ENCODE results near the gene CASQ2. TPM values are rescaled to one million over a fixed set of nuclear protein-coding genes. Genes with fewer than 3 reads are reported as not detected.

Gene CASQ2
- total RNA-seq, 1 donor from 2014 or later = 0.11 TPM

DNA sequence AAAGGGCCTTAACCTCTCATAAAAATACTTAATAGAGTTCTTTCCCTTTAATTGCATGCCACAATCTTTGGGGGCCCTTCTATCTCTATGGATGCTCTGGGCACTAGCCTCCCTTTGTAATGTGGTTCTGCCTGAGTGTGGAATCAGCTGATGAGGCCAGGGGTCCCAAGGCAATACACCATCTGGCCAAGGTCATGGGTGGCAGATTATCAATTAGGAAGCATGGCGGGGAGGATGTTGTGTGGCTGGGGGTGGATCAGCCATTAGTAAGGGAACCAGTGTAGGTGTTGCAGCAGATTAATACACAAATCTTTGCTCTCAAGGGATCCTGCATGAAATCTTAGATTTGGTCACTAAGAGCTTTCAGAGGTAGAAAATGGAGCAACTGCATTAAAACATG is 37.1 kb upstream of the CASQ2 start:
- H3K4me2 ChIP-seq (ENCODE audit: low read length) = no peak overlapping the region
- no peak overlapping the region for H3K4me3 Mint-ChIP-seq (ENCODE audit: unreplicated experiment)
- H2AFZ ChIP-seq (ENCODE audit: low read depth, low read length) = no peak overlapping the region
- no peak for TF ChIP-seq EZH2 (IDR thresholded peaks at IDR 0.05; ENCODE audit: insufficient read depth, low read length)
- TF ChIP-seq, protein P1, sequence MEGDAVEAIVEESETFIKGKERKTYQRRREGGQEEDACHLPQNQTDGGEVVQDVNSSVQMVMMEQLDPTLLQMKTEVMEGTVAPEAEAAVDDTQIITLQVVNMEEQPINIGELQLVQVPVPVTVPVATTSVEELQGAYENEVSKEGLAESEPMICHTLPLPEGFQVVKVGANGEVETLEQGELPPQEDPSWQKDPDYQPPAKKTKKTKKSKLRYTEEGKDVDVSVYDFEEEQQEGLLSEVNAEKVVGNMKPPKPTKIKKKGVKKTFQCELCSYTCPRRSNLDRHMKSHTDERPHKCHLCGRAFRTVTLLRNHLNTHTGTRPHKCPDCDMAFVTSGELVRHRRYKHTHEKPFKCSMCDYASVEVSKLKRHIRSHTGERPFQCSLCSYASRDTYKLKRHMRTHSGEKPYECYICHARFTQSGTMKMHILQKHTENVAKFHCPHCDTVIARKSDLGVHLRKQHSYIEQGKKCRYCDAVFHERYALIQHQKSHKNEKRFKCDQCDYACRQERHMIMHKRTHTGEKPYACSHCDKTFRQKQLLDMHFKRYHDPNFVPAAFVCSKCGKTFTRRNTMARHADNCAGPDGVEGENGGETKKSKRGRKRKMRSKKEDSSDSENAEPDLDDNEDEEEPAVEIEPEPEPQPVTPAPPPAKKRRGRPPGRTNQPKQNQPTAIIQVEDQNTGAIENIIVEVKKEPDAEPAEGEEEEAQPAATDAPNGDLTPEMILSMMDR (IDR thresholded peaks at IDR 0.05; ENCODE audit: insufficient read depth, low read depth, low read length) = no peak
- no peaks in the 10 kb centered on the region for H3K36me3 Mint-ChIP-seq (ENCODE audit: low read depth, unreplicated experiment)
- H3K27me3 Mint-ChIP-seq (ENCODE audit: low read depth, unreplicated experiment) = no peaks in the 10 kb centered on the region
- H3K9me3 ChIP-seq (ENCODE audit: insufficient read depth, low read depth, low read length) = no peaks in the 10 kb centered on the region
- DNase-seq (ENCODE audit: low read depth) (no peak), FAIRE-seq (no peak)
- H3K4me3 ChIP-seq (ENCODE audit: insufficient read depth, low read depth, low read length) = no peak overlapping the region
- no peaks in the 10 kb centered on the region for H4K20me1 ChIP-seq (ENCODE audit: insufficient read depth, low read length)
- no peak overlapping the region for H3K27ac ChIP-seq (ENCODE audit: low read depth, low read length)
- H3K4me1 Mint-ChIP-seq (ENCODE audit: low read depth, unreplicated experiment) = no peaks in the 10 kb centered on the region
- H3K9me3 Mint-ChIP-seq (ENCODE audit: unreplicated experiment) = no peaks in the 10 kb centered on the region
- no peaks in the 10 kb centered on the region for H3K36me3 ChIP-seq (ENCODE audit: insufficient read depth, low read length)
- H3K27me3 ChIP-seq (ENCODE audit: insufficient read depth, low read length) = peaks cover 3% of the 10 kb centered on the region
- no peaks in the 10 kb centered on the region for H3K4me1 ChIP-seq (ENCODE audit: insufficient read depth, low read length)
- no peak overlapping the region for H3K27ac Mint-ChIP-seq (ENCODE audit: unreplicated experiment)
- no peaks in the 10 kb centered on the region for H3K79me2 ChIP-seq (ENCODE audit: insufficient read depth, low read length)
- no peak overlapping the region for H3K9ac ChIP-seq (ENCODE audit: low read length)

DNA sequence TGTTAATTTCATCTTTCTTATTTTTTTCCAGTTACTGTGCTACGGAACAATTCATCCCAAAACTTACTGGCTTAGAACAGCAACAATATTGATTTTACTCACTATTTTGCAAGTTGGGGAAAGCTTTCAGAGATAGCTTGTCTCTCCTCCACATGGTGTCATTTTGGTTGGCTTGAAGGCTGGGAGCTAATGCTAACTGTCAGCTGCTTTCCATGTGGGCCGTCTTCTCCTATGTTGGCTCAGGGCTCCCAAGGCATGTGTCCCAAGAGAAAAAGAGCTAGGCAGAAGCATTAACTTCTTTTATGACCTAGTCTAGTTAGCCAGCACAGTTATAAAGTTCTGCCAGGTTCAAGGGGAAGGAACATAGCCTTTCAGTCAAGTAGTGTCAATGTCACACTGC is 33.9 kb upstream of the CASQ2 start:
- no peaks in the 10 kb centered on the region for H4K20me1 ChIP-seq (ENCODE audit: insufficient read depth, low read length)
- Mint-ChIP-seq H3K9me3 (ENCODE audit: unreplicated experiment) (no peaks in the 10 kb centered on the region), H3K27me3 (ENCODE audit: low read depth, unreplicated experiment) (no peaks in the 10 kb centered on the region), H3K4me3 (ENCODE audit: unreplicated experiment) (no peak overlapping the region), H3K27ac (ENCODE audit: unreplicated experiment) (no peak overlapping the region), H3K36me3 (ENCODE audit: low read depth, unreplicated experiment) (no peaks in the 10 kb centered on the region), H3K4me1 (ENCODE audit: low read depth, unreplicated experiment) (no peaks in the 10 kb centered on the region)
- no peak overlapping the region for H3K27ac ChIP-seq (ENCODE audit: low read depth, low read length)
- H2AFZ ChIP-seq (ENCODE audit: low read depth, low read length) = no peak overlapping the region
- no peaks in the 10 kb centered on the region for H3K4me1 ChIP-seq (ENCODE audit: insufficient read depth, low read length)
- TF ChIP-seq, protein P1 (IDR thresholded peaks at IDR 0.05; ENCODE audit: insufficient read depth, low read depth, low read length) = no peak
- no peak for TF ChIP-seq EZH2 (IDR thresholded peaks at IDR 0.05; ENCODE audit: insufficient read depth, low read length)
- no peaks in the 10 kb centered on the region for H3K36me3 ChIP-seq (ENCODE audit: insufficient read depth, low read length)
- DNase-seq (ENCODE audit: low read depth) (no peak), FAIRE-seq (no peak)
- H3K9me3 ChIP-seq (ENCODE audit: insufficient read depth, low read depth, low read length) = no peaks in the 10 kb centered on the region
- H3K4me2 ChIP-seq (ENCODE audit: low read length) = no peak overlapping the region
- no peak overlapping the region for H3K4me3 ChIP-seq (ENCODE audit: insufficient read depth, low read depth, low read length)
- H3K9ac ChIP-seq (ENCODE audit: low read length) = no peak overlapping the region
- H3K79me2 ChIP-seq (ENCODE audit: insufficient read depth, low read length) = no peaks in the 10 kb centered on the region
- peaks cover 4% of the 10 kb centered on the region for H3K27me3 ChIP-seq (ENCODE audit: insufficient read depth, low read length)

- no peak overlapping the region for H3K4me2 ChIP-seq (ENCODE audit: low read length)
- H3K9ac ChIP-seq (ENCODE audit: low read length) = no peak overlapping the region
- H3K79me2 ChIP-seq (ENCODE audit: insufficient read depth, low read length) = no peaks in the 10 kb centered on the region
- no peak overlapping the region for H3K27ac Mint-ChIP-seq (ENCODE audit: unreplicated experiment)
- H3K4me3 ChIP-seq (ENCODE audit: insufficient read depth, low read depth, low read length) = no peak overlapping the region
- H3K27me3 ChIP-seq (ENCODE audit: insufficient read depth, low read length) = peaks cover 11% of the 10 kb centered on the region
- no peak for FAIRE-seq
- no peaks in the 10 kb centered on the region for H3K36me3 ChIP-seq (ENCODE audit: insufficient read depth, low read length)
- no peaks in the 10 kb centered on the region for H3K4me1 ChIP-seq (ENCODE audit: insufficient read depth, low read length)
- no peaks in the 10 kb centered on the region for H3K9me3 Mint-ChIP-seq (ENCODE audit: unreplicated experiment)
- TF ChIP-seq, protein P1 (IDR thresholded peaks at IDR 0.05; ENCODE audit: insufficient read depth, low read depth, low read length) = no peak
- no peak for TF ChIP-seq EZH2 (IDR thresholded peaks at IDR 0.05; ENCODE audit: insufficient read depth, low read length)
- H3K36me3 Mint-ChIP-seq (ENCODE audit: low read depth, unreplicated experiment) = no peaks in the 10 kb centered on the region
- no peak for DNase-seq (ENCODE audit: low read depth)
- H3K9me3 ChIP-seq (ENCODE audit: insufficient read depth, low read depth, low read length) = no peaks in the 10 kb centered on the region
- H3K27me3 Mint-ChIP-seq (ENCODE audit: low read depth, unreplicated experiment) = peaks cover 2% of the 10 kb centered on the region
- no peaks in the 10 kb centered on the region for H3K4me1 Mint-ChIP-seq (ENCODE audit: low read depth, unreplicated experiment)
- no peak overlapping the region for H3K4me3 Mint-ChIP-seq (ENCODE audit: unreplicated experiment)
- no peaks in the 10 kb centered on the region for H4K20me1 ChIP-seq (ENCODE audit: insufficient read depth, low read length)
- no peak overlapping the region for H2AFZ ChIP-seq (ENCODE audit: low read depth, low read length)
- no peak overlapping the region for H3K27ac ChIP-seq (ENCODE audit: low read depth, low read length)
Observed at GRCh38 chr1:115797486-115797885, 29.0 kb upstream of the CASQ2 start.

Measured in astrocyte (in vitro differentiated cells and primary cell).